ENCODE results near the gene USP7. TPM values are rescaled to one million over a fixed set of nuclear protein-coding genes. Genes with fewer than 3 reads are reported as not detected.
A peak's percentile ranks its signal among the peaks of the same experiment; 100 is the strongest.
"Not testable (repeated sequence)": the region's sequence is repeated elsewhere in the genome, so short reads cannot be mapped to it uniquely, and the experiment has no call there.

Gene USP7
- total RNA-seq, 1 donor from 2014 or later, result 27.9 TPM

GRCh38 chr16:8925455-8925854, 38.3 kb downstream of the USP7 start:
- DNase-seq (ENCODE audit: low spot score), result no peak

GRCh38 chr16:8924214-8924613, 39.5 kb downstream of the USP7 start:
- DNase-seq (ENCODE audit: low spot score), result no peak

GRCh38 chr16:8923199-8923598, 40.5 kb downstream of the USP7 start:
- no peak for DNase-seq (ENCODE audit: low spot score)

DNA sequence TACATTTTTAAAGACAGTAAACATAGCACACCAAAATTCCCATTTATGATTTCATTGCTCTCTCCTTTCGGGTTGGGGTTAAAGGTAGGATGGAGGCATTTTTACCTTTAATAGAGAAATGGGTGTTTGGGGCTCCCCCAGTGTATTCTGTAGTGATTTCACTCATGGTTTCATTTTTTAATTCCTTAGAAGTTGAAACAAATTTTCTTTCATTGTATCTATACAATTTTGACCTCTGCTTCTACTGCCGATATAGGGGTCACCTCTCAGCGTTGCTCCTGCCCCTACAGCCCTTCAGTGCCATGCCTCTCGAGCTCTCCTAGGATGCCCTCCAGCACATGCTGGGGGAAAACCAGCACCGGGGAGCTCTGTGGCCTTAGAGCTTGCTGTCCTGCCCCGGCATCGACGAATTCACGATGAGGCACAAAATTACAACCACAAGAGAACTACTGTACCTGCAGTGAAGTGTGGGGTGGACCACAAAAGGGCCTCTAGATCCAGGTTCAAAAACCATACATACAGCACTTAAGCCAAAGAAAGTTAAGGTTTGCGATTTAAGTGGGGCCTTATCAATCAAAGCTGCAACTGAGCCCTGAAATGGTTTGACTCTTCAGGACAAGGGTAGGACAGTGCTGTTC, 42.2 kb downstream of the USP7 start:
- DNase-seq (ENCODE audit: low spot score), result no peak

DNA sequence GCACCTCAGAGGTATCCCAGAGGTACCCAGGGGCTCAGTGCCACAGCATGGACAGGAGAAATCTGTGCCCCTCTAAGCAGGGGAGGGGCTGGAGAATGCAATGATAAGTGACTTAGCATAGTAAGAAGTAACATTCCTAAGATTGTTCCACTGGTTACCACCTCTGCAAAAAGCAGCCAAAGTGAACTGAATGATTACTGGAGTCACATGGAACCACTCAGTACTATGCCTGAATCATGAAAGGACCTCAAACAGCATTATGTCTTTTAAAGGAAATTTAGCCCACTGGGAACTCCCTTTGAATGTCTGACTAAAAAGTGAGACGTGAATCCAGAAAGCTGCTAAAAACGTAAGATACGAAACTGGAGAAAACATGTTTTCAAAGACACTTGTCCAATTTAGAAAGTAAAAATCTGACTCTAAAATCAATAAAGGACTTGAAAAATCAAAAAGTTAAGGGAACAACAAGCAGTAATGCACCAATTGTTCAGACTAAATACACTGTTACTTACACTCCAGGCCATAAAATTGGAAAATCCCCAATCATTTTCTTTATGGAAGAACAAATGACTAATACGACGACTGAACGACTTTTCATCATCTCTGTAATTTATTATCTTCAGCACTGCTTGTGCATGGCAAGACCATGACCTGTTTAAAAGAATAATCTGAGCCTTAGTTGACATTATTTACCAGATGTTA, 42.9 kb downstream of the USP7 start:
- DNase-seq (ENCODE audit: low spot score), result no peak

- no peak for DNase-seq (ENCODE audit: low spot score)
These were observed 43.7 kb downstream of the USP7 start for GRCh38 chr16:8919934-8920462.

GRCh38 chr16:8919089-8919933, 44.4 kb downstream of the USP7 start:
- no peak for DNase-seq (ENCODE audit: low spot score)

GRCh38 chr16:8917336-8917735, 46.4 kb downstream of the USP7 start:
- not testable (repeated sequence) for DNase-seq (ENCODE audit: low spot score)

- no peak for DNase-seq (ENCODE audit: low spot score)
These were observed 47.0 kb downstream of the USP7 start for GRCh38 chr16:8916541-8917225.

DNA sequence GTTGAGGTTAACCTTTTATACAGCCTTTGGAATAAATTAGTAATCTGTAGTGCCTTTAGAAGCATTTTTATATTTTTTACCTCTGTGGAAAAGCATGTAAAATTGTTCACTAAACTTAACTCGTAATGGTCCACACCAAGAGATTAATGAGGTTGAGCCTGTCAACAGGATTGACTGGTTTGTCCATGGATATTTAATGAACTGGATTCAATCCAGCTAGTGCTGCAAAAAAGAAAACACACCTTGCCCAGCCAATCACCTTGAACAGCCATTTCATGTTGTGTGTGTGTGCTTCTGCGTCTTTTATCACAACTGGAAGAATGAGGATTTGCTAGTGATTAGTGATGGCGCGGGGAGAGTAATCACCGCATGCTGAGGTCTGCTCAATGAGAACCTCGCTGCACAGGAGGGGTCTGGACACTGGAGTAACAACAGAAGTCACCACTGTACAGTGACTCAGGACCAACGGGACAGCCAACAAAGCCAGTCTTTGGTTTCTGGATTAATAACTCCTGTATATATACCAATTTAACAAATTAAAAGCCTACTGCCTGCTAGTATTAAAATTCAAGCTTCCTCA, 47.9 kb downstream of the USP7 start:
- no peak for DNase-seq (ENCODE audit: low spot score)

GRCh38 chr16:8914098-8914497, 49.6 kb downstream of the USP7 start:
- DNase-seq (ENCODE audit: low spot score), result no peak

GRCh38 chr16:8912793-8913192, 50.9 kb downstream of the USP7 start:
- DNase-seq (ENCODE audit: low spot score), result no peak

DNA sequence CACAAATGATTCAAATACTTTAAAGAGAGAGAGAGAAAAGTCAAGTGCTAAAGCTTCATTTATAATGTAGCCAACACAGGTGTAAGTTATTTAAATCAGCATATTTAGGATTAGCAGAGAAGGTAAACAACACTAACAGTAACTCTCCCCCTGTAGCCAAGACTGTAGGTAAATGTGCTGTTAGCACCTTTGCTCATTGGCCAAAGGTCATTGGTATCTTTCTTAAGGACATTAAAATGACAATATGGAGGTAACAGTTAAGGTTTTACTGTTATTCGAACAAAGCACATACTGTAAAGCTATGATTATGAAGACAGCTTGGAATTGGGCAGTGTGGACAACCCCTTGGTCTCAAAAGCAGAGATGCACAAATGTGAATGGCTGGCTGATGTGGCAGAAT, 52.9 kb downstream of the USP7 start:
- DNase-seq (ENCODE audit: low spot score), result no peak

DNA sequence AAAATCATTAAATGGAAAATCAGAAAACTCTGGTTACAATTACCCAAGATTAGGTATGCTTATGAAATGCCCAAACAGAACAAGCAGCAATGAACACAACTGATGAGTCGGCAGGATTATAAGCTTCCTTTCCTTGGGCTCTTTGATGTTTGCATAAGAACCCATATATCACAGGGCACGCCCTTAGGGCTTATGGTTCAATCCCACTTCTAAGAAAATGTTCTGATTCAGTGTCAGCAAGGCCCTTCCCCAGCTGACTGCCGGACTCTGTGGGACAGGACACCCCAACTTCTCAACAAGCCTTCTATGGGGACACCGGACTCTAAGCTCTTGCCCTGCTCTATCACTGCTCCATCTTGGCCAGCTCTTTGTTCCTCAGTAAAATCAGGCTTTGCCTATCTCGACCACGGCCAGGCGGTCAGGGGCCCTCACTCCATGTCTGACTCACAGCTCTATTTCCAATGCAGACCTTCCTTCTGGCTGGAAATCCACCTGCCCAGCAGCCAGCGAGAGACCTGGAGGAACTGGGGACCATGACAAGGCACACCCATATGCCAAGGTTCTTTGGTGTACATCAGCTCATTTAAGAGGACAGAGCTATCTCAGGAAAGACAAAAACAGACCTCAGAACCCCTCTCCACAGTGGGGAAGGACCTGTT, 54.8 kb downstream of the USP7 start:
- DNase-seq (ENCODE audit: low spot score), result peak; percentile 90

DNA sequence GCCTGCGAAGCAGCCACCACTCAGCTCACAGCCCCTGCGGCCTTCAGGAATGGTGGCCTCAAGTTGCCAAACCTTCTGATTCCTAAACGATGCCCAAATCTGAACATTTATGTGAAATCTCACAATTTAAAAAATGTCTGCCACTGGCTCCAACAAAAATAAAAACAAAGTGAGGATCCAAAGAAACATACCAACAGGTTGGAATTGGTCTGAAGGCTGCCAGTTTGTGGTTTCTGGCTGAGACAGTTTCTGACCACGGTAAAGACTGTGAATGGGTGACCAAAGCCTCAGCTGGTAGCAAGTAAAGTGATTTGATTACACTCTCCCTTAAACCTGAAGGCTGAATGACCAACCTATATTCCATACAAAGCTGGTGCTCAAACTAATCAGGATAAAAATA, 56.6 kb downstream of the USP7 start:
- no peak for DNase-seq (ENCODE audit: low spot score)

DNA sequence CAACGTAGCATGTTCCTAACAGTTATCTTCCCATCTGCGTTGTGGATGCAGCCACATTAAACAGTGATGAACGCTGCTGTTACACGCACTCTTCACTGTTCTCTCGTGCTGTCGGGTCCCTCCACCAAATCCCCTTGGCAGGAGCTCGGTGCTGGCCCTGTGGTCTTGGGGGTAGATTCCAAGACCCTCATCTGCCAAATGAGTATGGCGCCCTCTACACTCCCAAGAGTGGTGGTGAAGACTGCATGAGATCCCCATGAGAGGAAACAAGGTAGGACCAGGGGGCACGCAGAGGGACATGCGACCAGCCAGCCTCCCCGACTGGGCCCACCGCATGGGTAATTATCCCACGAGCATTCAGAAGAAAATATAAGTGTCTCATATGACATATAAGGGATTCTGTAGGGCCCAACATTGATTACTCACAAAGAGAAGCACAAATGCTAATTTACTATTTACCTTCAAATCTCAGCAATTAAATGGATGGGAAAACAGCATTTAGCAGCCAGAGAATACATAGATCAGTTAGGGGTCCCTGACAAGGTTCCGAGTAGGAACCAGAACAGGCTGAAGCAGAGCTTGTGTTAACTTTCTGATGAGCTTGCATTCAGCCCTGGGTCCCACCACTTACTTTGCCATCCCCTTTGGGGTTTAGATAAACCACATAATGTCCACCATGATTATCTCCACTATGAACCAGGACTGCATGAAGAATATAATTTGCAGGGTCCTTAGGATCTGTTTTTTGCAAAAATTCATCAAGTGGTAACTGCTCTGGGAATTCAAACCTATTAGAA, 57.7 kb downstream of the USP7 start:
- DNase-seq (ENCODE audit: low spot score), result no peak

DNA sequence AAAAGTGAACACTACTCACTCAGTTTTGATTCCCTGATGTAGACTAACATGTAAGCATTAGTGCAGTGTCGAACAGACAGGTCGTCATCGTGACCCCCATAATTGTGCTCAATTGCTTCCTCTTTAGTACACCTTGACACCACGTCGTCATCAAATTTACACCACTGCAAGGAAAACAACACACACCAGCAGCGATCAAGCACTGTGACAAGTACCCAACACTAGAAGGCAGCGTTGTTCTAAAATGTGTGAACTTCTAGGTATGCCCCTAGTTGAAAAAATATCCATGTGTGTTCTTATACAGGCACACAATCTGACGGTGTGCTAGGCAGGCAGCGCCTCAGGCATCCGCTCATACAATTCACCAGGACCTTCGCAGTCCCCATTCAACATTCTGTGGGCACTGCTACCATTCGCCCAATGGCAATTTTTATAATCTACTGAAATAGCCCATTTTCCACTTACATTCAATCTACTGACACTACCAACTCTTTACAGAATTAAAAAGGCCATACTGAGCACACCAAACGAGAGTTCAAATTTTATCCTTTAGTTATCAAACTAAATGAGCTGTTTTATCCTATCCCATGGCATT, 58.4 kb downstream of the USP7 start:
- no peak for DNase-seq (ENCODE audit: low spot score)

GRCh38 chr16:8904018-8904430, 59.7 kb downstream of the USP7 start:
- no peak for DNase-seq (ENCODE audit: low spot score)

GRCh38 chr16:8903004-8903403, 60.7 kb downstream of the USP7 start:
- DNase-seq (ENCODE audit: low spot score), result no peak
